ENCODE measurements around the gene TRAF3.

Gene TRAF3

DNA sequence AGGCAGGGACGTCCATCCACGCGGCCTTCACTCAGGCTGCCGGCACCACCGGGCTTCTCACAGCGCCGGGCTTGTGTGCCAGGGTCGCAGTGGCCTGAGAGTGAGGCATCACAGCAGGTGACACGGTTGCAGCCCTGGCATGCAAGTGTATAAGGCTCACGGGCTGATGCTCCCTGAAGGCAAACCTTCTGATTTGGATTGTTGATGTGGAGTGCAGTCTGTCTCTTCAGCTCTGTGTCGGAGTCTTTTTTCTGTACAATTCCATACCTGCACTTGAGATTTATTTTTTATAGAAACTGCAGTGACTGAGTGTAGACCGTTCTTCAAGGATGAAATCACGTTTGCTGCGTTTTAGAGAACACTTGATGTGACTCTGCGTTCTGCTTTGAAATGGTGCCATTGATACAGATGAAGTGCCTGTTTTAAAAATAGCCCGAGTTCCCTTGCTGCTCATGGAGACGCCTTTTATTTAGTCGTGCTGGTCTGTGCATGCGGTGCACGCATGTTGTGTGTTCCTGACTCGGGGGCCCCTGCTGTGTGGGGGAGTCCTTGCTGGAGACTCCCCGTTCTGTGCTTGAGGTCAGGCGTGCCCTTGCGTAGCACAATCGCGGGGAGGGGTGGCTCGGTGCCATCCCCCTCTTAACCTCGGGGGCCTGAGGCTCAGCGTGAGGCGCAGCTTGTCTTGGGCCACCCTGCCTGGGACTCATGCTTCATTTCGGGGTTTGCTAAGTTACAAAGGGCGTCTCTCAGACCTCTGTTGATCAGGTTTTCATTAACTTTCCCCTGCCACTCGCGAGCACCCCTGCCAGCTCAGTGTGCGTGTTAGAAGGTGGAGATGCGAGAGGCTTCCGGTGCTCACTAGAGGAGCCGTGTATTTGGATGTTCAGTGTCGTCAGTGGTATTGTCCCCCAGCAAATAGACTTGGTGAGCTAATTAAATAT is 123.7 kb downstream of the TRAF3 start:
- TF ChIP-seq, protein P1, sequence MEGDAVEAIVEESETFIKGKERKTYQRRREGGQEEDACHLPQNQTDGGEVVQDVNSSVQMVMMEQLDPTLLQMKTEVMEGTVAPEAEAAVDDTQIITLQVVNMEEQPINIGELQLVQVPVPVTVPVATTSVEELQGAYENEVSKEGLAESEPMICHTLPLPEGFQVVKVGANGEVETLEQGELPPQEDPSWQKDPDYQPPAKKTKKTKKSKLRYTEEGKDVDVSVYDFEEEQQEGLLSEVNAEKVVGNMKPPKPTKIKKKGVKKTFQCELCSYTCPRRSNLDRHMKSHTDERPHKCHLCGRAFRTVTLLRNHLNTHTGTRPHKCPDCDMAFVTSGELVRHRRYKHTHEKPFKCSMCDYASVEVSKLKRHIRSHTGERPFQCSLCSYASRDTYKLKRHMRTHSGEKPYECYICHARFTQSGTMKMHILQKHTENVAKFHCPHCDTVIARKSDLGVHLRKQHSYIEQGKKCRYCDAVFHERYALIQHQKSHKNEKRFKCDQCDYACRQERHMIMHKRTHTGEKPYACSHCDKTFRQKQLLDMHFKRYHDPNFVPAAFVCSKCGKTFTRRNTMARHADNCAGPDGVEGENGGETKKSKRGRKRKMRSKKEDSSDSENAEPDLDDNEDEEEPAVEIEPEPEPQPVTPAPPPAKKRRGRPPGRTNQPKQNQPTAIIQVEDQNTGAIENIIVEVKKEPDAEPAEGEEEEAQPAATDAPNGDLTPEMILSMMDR (IDR thresholded peaks at IDR 0.05; ENCODE audit: low read length, missing control alignments) = no peak
- DNase-seq (ENCODE audit: low read depth) = no peak
- no peak overlapping the region for H3K4me3 ChIP-seq (replicated peaks; ENCODE audit: low read depth, low read length)

DNA sequence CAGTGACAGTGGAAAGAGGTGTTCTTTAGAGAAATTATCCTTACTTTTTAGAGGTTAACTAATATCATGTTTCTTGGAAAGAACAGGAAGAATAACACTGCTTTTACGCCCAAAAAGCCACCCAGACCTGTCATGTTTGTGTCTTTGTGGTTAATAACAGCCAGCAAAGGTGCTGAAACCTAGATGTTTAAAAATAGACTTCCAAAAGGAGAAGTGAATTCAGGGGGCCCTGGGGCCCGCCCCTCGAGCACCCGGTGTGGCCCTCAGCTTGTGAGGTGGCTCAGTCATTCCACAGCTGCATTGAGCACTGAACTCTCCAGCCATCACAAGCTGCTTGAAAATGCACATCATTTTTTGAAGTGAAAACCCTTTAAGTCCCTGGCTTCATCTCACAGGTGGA is 124.4 kb downstream of the TRAF3 start:
- H3K4me3 ChIP-seq (replicated peaks; ENCODE audit: low read depth, low read length) = no peak overlapping the region
- TF ChIP-seq, protein P1 (IDR thresholded peaks at IDR 0.05; ENCODE audit: low read length, missing control alignments) = no peak
- no peak for DNase-seq (ENCODE audit: low read depth)

DNA sequence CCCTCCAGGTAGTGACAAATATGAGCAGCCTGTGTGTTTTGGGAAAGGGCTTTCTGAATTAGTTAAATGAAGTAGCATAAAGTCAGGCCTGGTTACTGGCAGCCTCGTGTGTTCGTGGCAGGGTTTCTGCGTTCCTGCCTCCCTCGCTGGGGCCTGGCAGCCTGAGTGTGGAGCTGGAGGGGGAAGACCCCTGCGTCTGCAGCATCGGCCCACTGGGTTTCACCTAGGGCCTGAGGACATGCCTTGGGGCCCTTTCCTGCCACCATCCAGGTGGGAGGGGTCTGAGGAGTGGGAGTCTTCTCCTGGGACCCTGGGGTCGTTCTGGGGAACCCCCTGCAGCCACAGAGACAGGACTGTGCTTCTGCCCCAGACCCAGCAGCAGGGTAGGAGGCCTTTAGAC is 124.8 kb downstream of the TRAF3 start:
- TF ChIP-seq, protein P1 (IDR thresholded peaks at IDR 0.05; ENCODE audit: low read length, missing control alignments) = no peak
- H3K4me3 ChIP-seq (replicated peaks; ENCODE audit: low read depth, low read length) = no peak overlapping the region
- DNase-seq (ENCODE audit: low read depth) = no peak

DNA sequence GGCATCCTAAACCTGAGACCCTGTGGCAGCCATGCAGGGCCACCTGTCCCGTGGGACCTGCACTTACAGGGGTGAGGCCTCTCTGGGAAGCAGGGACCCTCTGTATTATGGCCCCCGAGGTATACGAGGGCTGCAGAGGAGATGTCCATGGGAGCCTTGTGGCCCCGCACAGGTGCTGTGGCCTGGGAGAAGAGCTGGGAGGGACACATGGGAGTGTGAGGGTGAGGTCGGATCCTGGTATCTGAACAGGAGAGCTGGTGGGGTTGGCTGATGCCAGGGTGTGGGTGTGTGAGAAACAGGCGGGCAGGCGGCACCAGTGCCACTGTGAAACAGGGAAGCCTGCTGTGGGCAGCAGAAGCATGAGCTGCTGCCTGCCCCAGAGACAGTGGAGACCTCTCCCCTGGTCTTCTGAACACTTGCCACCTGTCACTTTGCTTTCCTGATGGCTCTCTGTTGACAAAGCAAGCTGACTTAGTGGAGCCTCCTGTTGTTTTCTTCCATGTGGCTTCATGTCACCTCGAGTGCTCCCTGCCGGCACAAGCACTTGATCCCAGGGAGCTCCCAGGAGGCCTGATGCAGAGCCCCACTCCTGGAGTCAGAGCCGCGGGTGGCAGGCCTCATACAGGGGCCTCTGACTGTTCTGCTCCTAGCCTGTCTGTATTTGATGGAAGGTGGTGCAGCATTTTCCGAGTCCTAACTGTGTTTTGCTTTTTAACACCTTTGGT is 125.4 kb downstream of the TRAF3 start:
- TF ChIP-seq, protein P1 (IDR thresholded peaks at IDR 0.05; ENCODE audit: low read length, missing control alignments) = no peak
- DNase-seq (ENCODE audit: low read depth) = no peak
- no peak overlapping the region for H3K4me3 ChIP-seq (replicated peaks; ENCODE audit: low read depth, low read length)

- DNase-seq (ENCODE audit: low read depth) = no peak
- TF ChIP-seq, protein P1 (IDR thresholded peaks at IDR 0.05; ENCODE audit: low read length, missing control alignments) = no peak
- H3K4me3 ChIP-seq (replicated peaks; ENCODE audit: low read depth, low read length) = no peak overlapping the region
Observed at GRCh38 chr14:102903248-102903888, 126.1 kb downstream of the TRAF3 start.

- no peak for DNase-seq (ENCODE audit: low read depth)
- no peak overlapping the region for H3K4me3 ChIP-seq (replicated peaks; ENCODE audit: low read depth, low read length)
- TF ChIP-seq, protein P1 (IDR thresholded peaks at IDR 0.05; ENCODE audit: low read length, missing control alignments) = no peak
Observed at GRCh38 chr14:102903889-102904512, 126.8 kb downstream of the TRAF3 start.

All from fibroblast of pulmonary artery (primary cell).